HG03196 (cell line): Measurements from ENCODE around the gene TEAD4.

Experiments used
- ATAC-seq: cut with Tn5 transposase; IDR thresholded peaks from one replicate; pipeline ENCODE4 v1.9.1; 2021; ENCODE audit not compliant: unreplicated experiment

Gene TEAD4

DNA sequence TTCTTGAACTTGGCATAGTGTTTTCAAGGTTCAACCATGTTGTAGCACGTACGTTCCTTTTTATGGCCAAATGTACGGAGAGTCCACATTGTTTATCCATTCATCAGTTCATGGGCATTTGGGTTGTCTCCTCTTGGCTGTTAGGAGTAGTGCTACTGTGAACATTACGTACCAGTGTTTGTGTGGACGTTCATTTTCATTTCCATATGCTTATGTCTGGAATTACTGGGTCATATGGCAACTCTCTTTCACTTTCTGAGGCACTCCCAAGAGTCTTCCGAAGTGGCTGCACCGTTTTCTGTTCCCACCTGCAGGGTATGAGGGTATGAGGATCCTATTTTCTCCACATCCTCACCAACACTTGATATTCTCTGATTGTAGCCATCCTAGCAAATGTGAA, 68.9 kb downstream of the TEAD4 start:
- no peak for ATAC-seq

DNA sequence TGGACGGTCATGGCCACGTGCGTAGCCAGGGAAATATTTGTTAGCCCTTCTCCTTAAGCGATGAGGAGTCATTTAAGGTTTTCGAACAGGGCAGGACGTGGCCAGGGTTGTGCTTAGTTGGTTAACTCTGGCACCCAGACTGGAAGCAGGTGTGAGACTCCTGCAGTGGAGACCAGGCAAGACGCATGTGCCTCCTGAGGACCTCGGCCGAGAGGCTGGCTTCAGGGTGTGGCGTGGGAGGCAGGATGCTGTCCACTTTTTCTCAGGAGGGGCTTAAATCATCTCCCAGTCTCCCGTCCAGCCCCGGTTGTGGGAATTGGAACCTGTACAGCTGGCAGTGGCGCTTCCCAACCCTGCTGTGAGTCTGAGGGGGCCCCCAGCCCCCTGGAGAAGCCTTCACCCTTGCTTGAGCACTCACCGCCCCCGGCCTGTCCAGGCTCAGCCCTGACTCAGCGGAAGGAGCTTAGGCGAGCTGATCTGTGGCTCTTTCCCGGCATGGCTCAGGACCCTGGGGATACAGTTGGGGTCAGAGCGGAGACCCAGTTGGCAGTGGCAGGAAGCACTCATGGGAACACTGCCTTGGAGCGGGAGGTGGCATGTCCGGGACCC, 71.7 kb downstream of the TEAD4 start:
- ATAC-seq = no peak

DNA sequence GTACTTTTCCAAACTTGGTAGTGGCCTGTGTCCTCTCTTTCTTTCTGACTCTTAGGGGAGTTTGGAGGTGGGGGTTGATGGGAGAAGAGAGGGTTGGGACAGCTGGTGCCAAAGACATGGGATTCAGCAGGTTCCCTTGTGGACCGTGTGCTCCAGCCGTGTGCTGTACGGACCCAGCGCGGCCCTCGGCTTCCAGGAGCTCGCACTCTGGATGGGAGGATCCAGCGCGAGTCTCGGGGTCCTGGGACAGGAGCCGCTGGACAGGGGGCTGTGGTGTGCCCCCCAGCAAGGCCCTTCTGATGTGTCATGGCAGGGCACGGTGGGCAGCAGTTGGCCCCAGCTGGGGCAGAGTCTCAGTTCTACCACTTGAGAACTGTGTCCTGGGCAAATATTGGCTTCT, 73.0 kb downstream of the TEAD4 start:
- ATAC-seq = no peak

DNA sequence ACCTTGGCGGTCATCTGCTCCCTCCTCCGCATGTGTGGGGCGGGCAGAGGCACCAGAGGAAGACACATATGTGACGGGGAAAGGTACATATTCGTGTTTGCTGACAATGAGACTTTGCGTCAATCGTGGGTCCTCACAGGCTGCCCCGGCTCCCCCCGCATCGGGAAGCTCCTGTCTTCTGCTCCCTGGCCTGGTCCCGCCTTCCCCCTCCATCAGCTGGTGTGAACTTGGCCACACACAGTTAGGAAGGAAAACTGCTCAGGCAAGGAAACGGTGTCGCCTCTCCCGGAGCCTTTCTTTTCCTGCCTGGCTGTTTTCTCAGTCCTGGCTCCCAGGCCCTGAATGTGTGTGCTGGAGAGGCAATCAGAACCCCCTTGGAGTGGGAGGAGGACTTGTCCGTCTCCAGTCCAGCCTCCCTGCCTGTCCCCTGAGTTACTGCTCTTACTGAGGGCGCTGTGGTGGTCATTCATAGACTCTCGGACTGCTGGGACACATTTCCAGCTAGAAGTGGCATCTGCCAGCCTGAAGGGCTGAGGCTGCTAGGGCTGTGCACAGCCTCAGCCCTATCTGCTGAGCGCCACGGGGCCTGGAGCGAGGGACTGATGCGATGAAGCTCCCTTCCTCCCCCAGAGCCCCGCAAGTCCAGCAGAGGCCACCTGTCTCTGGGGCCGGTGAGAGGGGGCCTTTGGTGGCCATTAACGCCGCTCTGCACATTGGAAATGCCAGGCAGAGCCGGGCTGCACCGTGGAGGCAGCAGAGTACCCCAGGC, 73.8 kb downstream of the TEAD4 start:
- ATAC-seq = no peak

DNA sequence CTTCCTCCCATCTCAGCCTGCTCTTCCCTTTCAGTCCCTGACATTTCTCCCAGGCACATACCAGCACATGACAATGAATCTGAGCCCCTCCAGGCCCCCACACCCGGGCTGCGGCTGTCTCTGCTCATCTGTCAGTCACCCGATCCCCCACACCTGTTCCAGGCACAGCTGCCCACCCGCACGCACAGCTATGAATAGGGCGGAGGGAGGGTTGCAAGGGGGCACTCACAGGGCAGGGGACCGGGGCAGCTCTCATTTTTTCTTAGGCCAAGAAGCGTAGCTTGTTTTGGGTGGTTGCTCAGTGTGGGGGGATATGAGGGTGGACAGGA, 74.3 kb downstream of the TEAD4 start:
- ATAC-seq = no peak

DNA sequence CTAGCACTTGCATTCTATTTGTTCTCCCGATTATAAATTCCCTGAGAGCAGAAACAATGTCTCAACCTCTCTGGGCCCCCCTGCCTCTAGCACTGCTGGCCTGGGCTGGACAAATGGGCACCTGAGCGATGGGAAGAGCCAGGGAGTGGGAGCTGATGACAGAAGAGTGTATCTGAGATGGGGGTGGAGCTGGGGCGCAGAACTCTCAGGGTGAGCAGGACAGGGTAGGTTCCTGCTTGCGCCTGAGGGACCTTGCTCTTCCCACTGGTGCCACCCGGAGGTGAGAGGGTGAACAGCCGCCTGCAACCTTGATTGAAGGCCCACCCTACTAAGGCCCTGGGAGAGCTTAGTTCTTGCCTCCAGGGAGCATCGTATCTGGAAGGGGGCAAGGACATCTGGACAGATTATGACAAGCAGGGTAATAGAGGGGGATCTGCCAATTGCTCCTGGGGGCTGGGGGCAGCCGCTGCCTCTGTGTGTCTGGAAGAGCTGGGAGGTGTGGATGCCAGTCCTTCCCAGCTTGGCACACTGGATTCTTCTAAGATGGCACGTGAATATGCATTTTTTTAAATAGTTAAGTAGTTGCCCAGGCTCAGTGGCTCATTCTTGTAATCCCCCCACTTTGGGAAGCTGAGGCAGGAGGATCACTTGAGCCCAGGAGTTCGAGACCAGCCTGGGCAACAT, 75.0 kb downstream of the TEAD4 start:
- no peak for ATAC-seq

DNA sequence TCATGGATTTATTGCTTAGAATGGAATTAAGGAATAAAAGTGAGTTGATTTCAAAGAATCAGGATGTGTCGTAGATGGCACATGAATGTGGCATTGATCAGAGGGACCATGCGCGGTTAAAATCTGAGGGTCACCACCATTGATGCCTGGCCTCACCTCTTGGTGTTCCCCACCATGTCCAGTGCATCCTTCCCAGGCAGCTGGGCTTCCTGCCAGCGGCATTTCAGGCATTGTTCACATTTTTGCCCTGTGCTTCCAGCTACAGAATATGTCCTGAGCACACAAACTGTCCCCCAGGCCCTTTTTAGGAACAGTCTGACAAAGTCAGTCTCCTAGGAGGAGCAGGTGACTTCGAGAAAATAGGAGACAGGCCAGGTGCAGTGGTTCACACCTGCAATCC, 76.0 kb downstream of the TEAD4 start:
- no peak for ATAC-seq

DNA sequence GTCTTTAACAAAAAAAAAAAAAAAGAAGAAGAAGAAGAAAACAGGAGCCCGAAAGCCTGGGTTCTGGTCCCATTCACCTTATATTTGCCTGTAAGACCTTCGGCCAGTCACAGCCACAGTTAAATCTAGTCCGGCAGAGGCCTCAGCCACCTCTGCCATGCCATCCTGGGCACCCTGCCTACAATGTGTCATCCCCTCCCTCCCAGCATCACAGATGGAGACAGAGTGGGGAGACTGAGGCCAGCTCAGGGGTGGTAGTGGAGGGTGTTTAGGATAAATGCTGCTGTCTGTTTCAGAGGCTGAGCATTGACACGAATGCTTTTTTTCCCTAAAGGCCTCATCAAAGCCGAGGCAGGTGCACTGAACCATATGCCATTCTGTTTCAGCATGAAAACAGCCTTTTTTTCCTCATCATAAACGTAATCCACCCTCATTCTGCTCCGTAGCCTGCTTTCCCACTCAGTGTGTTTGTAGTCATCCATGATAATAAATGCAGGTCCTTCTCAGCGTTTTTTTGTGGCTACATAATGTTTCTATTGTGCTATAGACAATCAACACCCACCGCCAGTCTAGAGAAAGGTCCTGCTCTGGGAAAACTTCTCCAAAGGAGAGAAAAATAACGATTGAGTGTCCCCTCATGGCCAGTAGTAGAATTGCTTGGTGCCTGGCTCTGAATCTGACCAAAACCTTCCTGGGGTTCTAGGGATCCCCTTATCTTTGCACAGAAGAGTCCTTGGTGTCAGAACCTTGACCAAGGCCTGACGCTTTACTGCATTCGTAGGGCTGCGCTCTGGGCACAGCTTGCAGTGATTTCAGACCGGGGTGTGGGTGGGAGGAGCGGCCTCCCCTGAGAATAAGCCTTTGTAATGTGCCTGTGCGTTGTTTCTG, 76.9 kb downstream of the TEAD4 start:
- no peak for ATAC-seq

DNA sequence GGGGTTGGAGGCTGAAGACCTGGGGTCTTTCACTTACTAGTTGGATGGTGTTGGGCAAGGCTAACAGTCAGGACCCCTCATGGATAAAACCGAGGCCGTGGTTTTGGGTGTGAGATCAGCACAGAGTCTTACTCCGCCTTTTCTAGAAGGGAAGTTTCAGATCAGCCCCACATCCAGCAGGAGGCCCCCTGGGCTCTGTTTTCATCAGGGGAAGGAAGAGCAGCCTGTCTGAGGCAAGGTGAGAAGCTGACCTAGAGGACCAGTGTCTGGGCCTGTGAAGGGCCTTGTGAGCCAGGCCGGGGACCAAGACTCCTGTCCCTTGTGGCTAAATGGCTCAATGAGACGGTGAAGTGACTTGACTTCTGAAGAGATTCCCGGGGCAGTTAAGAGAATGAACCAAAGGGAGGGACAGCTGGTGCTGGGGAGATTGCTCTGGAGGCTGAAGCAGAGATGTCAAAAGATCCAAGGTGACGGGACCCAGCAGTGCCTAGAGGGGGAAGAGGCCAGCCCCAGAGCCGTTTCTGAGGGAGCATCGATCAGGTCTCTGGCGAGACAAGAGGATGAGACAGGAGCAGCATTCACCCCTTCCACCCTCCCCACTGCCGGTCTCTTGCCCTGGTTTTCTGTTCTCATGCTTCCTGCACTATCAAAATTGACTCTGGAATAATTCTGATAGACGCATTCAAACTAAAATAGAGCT, 77.9 kb downstream of the TEAD4 start:
- ATAC-seq = no peak

DNA sequence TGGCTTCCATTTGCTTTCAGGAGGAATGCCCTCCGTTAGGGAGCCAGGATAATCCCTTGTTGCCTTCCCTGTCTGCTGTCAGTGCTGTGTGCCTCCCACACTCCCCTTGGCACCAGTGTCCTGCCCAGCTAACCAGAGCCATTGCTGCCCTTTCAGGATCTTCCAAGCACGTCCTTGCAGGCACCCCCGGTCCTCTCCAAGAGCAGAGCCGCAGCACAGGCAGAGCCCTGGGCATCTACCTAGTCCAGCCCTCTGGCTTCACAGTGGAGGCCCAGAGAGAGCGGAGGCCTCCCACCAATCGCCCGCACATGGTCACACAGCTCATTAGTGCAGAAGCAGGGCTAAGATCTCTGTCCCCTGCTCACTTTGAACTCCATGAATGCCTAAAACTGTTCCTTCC, 79.0 kb downstream of the TEAD4 start:
- ATAC-seq = no peak

DNA sequence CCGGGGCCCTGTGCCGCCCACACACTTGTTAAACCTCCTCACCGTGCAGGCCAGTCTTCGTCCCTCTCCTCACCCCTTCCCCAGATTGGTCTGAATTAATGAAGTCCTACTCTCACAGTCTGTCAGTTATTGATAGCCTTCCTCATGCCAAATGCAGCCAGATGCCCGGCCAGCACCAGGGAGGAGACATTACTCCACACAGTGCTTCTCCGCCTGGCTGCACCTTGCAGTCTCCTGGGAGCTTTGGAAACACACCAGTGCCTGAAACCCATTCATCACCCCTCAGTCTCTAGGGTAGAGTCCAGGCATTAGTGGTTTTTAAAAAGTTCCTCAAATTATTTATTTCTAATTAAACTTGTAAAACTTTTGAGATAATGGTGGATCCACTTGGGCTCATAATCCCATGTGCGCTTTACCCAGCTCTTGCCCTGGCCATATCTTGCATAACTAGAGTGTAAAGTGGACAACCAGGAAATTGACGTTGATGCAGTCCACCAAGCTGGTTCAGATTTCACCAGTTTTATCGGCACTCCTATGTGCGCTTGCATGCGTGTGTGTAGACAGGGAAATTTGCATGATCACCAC, 79.8 kb downstream of the TEAD4 start:
- ATAC-seq = no peak

DNA sequence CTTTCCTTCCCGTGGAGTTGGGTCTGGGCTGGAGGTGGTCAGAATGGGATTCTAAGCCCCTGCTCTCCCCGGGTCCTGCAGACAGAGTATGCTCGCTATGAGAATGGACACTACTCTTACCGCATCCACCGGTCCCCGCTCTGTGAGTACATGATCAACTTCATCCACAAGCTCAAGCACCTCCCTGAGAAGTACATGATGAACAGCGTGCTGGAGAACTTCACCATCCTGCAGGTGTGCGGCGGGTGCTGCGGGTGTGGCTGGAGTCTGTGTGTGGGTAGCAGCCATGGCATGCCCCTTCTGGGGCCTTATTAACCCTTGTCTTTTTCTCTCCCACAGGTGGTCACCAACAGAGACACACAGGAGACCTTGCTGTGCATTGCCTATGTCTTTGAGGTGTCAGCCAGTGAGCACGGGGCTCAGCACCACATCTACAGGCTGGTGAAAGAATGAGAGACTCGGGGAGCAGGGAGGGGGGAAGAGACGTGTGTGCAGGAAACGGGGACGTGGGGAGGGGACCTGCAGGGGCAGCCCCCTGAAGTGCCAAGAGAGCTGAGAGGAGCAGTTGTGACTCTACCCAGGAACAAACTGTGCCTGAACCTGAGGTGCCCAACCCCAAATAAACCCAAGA, 80.9 kb downstream of the TEAD4 start:
- ATAC-seq = no peak

DNA sequence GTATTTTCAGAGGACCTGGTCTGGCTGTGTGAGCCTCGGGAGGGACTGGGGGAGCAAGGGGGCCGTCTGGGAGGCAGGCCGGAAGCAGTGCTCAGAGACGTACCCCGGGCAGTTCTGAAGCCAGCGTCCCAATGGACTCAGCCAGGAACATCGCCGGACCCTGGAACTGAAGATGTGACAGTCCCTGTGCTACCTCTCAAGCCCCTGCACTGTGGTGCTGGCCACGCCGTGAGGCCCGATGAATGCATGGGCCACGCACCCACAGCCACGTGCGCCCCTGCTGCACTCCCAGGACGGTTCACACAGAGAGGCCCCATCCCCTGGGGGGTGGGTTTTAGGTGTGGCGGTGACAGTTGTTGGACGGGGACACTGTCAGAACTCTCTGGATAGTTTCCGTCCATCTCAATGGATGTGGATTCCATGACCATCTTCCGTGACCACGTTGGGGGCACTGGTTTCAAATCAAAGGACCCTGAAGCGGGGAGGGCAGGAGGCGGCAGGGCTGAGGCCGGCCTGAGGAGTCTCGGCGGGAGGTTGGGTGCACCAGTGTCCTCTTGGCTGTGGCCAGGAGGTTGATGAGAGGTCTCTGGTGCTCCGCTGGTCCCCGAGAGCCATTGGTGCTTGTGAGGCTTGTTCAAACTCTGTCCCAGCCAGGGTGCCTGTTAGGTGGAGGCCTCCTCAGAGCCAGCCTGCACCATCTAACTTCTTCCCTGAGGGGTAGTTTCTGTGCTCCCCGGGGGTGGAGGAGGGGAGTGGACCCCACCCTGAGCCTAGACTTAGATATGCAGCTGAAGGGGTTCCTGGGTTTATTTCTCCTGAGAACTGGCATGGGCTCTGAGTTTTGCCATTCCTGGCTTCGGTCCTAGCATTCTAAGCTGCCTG, 81.7 kb downstream of the TEAD4 start:
- ATAC-seq = no peak

DNA sequence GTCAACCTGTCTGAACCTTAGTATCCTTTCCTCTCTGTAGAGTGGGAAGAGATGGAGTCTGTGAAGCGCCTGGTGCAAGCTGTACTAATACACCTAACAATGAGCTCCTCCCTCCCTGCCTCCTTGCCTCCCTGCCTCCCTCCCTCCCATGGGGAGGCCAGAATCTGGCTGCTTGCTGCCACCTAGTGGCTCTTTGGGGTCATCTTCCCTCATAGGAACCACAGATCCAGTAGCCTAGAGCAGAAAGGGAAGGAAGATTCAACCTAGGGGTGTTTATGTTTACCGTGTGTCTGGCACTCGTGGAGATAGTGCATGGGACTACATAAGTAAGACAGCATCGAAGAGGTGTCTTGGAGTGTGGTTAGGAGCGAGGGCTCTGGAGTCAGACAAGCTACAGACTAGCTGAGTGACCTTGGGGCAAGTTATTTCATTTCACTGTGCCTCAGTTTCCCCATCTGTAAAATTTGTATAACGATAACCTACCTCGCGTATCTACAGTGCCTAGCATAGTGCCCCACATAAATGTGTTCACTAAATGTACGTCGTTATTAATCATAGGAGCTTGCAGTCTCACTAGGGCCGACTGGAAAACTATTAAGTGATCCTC, 82.5 kb downstream of the TEAD4 start:
- no peak for ATAC-seq

DNA sequence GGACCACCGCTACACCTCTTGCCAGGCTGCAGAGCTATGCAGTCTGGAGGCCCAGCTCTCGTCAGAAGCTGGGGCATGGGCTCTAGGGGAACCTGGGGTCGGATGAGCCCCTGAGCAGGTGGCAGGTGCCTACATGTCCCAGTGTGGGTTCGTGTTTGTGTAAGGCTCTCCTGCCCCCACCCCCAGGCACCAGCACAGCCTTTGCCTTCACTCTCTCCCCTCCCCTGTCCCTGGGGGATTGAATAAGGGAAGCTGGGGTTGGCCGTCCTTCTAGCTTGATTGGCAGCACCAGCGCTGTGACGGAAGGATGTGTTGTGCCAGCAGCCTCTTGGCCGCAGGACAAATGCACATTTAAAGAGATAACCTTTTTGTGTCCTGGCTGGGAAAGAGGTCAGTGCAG, 83.2 kb downstream of the TEAD4 start:
- no peak for ATAC-seq

DNA sequence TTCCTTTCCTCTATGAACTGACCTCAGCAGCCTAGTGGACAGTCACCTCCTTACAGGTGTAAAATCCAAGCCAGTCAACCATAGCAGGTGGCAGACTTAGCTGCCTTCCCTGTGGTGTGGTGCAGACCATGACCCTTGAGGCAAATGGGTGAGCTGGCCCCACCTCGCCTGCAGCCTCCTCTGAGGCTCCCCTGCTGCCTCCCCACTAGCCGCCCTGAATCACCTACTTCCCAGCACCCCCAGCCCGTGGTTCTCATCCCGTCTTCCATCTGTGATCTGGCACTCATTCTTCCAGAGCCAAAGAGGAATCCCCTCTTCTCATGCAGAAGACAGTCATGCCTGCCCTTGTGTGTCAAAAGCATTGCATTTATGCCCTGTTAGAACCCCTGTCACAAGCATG, 83.6 kb downstream of the TEAD4 start:
- ATAC-seq = no peak

DNA sequence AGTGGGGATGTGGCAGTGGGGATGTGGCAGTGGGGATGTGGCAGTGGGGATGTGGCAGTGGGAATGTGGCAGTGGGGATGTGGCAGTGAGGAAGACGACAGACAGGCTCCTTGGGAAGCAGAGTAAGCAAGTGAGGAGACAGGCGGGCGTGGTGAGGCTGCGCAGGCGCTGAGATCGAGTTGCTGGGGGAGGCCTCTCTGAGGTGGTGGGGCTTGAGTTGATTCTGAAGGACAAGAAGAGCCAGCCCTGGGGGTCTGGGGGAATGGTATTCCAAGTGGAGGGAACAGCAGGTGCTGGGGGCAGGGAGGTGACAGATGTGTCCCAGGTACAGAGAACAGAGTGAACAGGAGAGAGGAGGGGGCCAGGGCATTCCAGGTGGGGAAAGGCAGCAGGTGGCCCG, 84.2 kb downstream of the TEAD4 start:
- ATAC-seq = no peak

DNA sequence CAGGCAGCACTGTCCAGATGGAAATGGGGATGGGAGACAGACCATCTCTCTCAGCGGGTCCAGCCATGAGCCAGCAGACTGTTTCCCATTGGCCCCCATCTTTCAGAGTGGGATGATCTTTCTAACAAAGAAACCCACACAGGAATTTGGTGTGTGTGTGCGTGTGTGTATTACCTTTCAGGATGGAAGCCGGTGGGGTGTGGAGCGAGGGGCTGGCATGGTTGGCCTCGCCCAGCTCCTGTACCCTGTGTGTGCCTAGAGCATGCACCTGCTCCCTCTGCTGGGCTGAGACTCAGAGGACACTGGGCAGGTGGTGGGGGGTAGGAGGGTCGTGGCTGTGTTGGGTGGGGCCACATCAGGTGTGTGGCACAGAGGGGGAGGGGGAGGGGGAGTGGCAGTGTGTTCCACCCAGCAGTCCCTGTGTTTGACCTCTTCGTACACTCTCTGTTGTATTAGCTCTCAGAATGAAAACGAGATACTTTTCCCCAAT, 85.0 kb downstream of the TEAD4 start:
- ATAC-seq = no peak

DNA sequence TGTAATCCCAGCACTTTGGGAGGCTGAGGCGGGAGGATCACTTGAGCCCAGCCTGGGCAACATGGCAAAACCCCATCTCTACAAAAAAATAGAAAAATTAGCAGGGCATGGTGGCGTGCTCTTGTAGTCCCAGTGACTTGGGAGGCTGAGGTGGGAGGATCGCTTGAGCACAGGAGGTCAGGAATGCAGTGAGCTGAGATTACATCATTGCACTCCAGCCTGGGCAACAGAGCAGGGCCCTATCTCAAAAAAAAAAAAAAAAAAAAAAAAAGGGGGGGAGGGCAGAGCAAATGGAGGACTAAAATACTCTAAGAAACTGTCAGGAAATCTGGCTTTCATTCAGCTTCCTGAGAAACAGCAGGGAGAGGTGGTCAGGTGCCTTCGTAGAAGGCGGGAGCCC, 86.3 kb downstream of the TEAD4 start:
- no peak for ATAC-seq
